ENCODE data around the gene S100PBP. TPM values are rescaled to one million over a fixed set of nuclear protein-coding genes. Genes with fewer than 3 reads are reported as not detected.

S100PBP gene
- total RNA-seq, 2 donors from 2014 or later, result 5.7 to 10.8 TPM

DNA sequence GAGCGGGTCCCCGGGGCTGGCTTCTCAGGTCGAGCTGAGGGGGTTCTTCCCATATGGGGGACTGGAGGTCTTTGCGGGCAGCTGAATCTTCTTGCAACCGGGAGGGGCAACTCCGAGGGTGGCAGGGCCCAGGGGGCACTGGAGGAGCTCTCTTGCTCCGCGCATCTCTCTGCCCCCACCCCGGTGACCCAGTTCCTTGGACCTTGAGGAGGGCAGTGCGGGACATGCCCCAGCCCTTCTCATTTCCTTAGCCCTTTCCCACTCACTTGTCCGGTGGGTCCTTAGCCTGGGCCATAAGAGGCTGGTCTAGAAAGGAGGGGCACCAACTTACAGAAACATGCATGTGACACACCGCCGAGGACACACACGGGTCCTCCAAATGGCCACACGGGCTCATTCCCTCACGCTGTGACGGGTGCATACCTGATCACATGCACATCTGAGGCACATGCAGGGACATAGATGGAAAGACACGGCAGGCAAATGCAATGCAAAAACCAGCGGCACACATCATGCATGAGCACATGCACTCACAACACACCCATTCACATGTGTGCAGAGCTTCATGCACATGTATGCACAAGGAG lies 69.5 kb downstream of the S100PBP start:
- no peak for DNase-seq (ENCODE audit: low spot score)
- TF ChIP-seq, protein P1, sequence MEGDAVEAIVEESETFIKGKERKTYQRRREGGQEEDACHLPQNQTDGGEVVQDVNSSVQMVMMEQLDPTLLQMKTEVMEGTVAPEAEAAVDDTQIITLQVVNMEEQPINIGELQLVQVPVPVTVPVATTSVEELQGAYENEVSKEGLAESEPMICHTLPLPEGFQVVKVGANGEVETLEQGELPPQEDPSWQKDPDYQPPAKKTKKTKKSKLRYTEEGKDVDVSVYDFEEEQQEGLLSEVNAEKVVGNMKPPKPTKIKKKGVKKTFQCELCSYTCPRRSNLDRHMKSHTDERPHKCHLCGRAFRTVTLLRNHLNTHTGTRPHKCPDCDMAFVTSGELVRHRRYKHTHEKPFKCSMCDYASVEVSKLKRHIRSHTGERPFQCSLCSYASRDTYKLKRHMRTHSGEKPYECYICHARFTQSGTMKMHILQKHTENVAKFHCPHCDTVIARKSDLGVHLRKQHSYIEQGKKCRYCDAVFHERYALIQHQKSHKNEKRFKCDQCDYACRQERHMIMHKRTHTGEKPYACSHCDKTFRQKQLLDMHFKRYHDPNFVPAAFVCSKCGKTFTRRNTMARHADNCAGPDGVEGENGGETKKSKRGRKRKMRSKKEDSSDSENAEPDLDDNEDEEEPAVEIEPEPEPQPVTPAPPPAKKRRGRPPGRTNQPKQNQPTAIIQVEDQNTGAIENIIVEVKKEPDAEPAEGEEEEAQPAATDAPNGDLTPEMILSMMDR (IDR thresholded peaks at IDR 0.05), result peak in 1 of 2 donors; percentile 2
- H3K9me3 ChIP-seq, result no peaks in the 10 kb centered on the region
- H3K27me3 ChIP-seq, result peaks cover 0 to 19% of the 10 kb centered on the region in 2 donors
- H3K4me3 ChIP-seq, result peak overlapping the region in 1 of 2 donors; percentile 39
- peaks cover 0 to 16% of the 10 kb centered on the region in 2 donors for H3K4me1 ChIP-seq
- no peak overlapping the region for H3K27ac ChIP-seq
- no peaks in the 10 kb centered on the region for H3K36me3 ChIP-seq

DNA sequence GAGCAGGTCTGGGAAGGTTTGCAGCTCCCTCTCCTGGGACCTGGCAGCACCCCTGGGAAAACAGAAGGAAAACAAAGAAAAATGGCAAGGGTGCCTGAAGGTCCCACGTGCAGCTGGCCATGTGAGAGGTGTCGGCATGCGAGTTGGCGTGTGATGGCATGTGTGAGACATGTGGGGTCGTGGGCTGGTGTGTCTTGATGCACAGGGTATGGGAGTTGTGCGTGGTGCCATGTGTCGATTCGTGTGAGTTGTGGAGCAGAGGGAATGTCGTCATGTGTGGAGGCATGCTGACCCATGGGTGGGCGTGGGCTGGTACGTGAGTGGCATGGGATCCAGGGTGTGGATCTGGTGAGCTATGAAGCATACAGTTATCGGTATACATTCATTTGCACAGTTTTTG lies 70.2 kb downstream of the S100PBP start:
- no peak overlapping the region for H3K27ac ChIP-seq
- peaks cover 0 to 19% of the 10 kb centered on the region in 2 donors for H3K27me3 ChIP-seq
- H3K9me3 ChIP-seq, result no peaks in the 10 kb centered on the region
- no peaks in the 10 kb centered on the region for H3K36me3 ChIP-seq
- H3K4me1 ChIP-seq, result peaks cover 0 to 11% of the 10 kb centered on the region in 2 donors
- DNase-seq (ENCODE audit: low spot score), result no peak
- H3K4me3 ChIP-seq, result no peak overlapping the region
- TF ChIP-seq, protein P1 (IDR thresholded peaks at IDR 0.05), result no peak

DNA sequence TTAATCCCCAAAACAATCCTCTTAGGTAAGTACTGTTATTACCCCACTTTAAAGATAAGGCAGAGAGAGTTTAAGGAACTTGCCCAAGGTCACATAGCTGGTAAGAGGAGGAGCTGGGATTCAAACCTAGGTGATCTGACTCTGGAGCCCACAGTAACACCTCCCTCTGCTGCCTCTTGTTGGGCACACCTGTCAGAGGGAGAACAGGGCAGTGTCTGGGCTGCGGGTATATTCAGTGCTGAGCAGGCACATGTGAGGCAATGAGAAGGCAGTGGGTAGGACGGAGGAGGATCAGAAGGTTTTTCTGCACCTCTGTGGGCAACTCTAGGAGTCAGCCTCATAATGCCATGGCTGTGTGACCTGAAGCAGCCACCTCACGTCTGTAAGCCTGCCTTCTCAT lies 70.7 kb downstream of the S100PBP start:
- H3K27me3 ChIP-seq, result peaks cover 0 to 19% of the 10 kb centered on the region in 2 donors

DNA sequence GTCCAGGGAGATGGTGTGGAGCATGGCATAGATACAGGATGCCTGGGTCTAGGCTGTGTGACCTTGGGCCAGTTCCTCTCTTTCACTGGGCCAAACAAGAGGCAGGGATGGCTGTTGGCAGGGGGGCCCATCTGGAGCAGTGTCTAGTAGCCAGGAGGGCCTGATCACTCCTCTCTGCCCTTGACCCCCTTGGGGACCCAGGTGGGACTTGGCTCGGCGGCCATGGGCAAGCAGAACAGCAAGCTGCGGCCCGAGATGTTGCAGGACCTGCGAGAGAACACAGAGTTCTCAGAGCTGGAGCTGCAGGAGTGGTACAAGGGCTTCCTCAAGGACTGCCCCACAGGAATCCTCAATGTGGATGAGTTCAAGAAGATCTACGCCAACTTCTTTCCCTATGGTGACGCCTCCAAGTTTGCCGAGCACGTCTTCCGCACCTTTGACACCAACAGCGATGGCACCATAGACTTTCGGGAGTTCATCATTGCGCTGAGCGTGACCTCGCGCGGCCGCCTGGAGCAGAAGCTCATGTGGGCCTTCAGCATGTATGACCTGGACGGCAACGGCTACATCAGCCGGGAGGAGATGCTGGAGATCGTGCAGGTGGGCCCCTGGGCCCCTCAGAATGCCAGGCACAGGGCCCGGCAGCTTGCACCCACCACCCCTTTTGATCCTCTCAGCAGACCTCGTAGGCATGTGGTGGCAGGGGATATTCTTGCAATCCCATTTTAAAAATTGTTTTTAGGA lies 71.4 kb downstream of the S100PBP start:
- Histone ChIP-seq H3K27me3 (peaks cover 0 to 21% of the 10 kb centered on the region in 2 donors), H3K27ac (no peak overlapping the region), H3K36me3 (no peaks in the 10 kb centered on the region), H3K4me3 (no peak overlapping the region), H3K9me3 (no peaks in the 10 kb centered on the region), H3K4me1 (peaks cover 0 to 23% of the 10 kb centered on the region in 2 donors)
- TF ChIP-seq, protein P1 (IDR thresholded peaks at IDR 0.05), result no peak
- DNase-seq (ENCODE audit: low spot score), result no peak

More for the DNA sequence above, 70.7 kb downstream of the S100PBP start:
- peaks cover 0 to 16% of the 10 kb centered on the region in 2 donors for H3K4me1 ChIP-seq
- TF ChIP-seq, protein P1 (IDR thresholded peaks at IDR 0.05), result no peak
- no peak overlapping the region for H3K27ac ChIP-seq
- no peaks in the 10 kb centered on the region for H3K36me3 ChIP-seq
- no peaks in the 10 kb centered on the region for H3K9me3 ChIP-seq
- no peak overlapping the region for H3K4me3 ChIP-seq
- DNase-seq (ENCODE audit: low spot score), result no peak

DNA sequence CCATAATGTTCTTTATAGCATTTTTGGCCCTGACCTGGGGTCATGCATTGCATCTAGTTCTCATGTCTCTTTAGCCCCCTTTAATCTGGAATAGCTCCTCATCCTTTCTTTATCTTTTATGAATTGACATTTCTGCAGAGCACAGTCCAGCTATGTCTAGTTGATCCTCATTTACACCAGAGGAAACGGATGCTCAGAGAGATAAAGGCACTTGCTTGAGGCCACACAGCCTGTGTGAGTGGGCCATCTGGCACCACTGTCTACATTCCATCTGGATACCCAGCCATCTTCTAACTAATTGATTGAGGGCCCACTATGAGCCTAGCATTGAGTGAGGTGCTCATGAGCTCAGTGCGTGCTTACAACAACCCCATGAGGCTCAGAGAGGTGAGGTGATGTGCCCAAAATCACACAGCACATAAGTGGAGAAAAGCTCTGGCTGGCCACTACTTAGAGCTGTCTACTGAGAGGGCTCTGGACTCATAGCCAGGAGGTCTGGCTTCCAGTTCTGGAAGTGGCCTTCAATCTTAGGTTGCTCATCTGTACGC lies 72.4 kb downstream of the S100PBP start:
- H3K9me3 ChIP-seq, result no peaks in the 10 kb centered on the region
- DNase-seq (ENCODE audit: low spot score), result no peak
- peaks cover 0 to 23% of the 10 kb centered on the region in 2 donors for H3K27me3 ChIP-seq
- TF ChIP-seq, protein P1 (IDR thresholded peaks at IDR 0.05), result no peak
- no peak overlapping the region for H3K4me3 ChIP-seq
- H3K27ac ChIP-seq, result no peak overlapping the region
- no peaks in the 10 kb centered on the region for H3K36me3 ChIP-seq
- H3K4me1 ChIP-seq, result peaks cover 0 to 24% of the 10 kb centered on the region in 2 donors
